Measurements from ENCODE around the gene ARHGAP35.
"Not testable (repeated sequence)": the region's sequence is repeated elsewhere in the genome, so short reads cannot be mapped to it uniquely, and the experiment has no call there.

Gene ARHGAP35

GRCh38 chr19:46860846-46861690 is at the start of gene ARHGAP35:
Gene ARHGAP35, plus strand, starts transcription at chr19:46860997. Its CDS starts 57,679 bp downstream, at chr19:46918676.
- DNase-seq (ENCODE audit: low read depth), result no peak

- DNase-seq (ENCODE audit: low read depth), result no peak
Observed at GRCh38 chr19:46812977-46813838, 47.6 kb upstream of the ARHGAP35 start.

- no peak for DNase-seq (ENCODE audit: low read depth)
Observed at GRCh38 chr19:46813839-46814358, 46.9 kb upstream of the ARHGAP35 start.

- DNase-seq (ENCODE audit: low read depth), result no peak
Observed at GRCh38 chr19:46815833-46816627, 44.8 kb upstream of the ARHGAP35 start.

GRCh38 chr19:46818812-46819211 is 42.0 kb upstream of the ARHGAP35 start:
- peak; percentile 39 for DNase-seq (ENCODE audit: low read depth)

GRCh38 chr19:46821512-46822409 is 39.0 kb upstream of the ARHGAP35 start:
- no peak for DNase-seq (ENCODE audit: low read depth)

GRCh38 chr19:46822410-46822787 is 38.4 kb upstream of the ARHGAP35 start:
- not testable (repeated sequence) for DNase-seq (ENCODE audit: low read depth)

GRCh38 chr19:46823049-46823448 is 37.7 kb upstream of the ARHGAP35 start:
- DNase-seq (ENCODE audit: low read depth), result no peak

- no peak for DNase-seq (ENCODE audit: low read depth)
Observed at GRCh38 chr19:46824890-46825730, 35.7 kb upstream of the ARHGAP35 start.

GRCh38 chr19:46825731-46826055 is 35.1 kb upstream of the ARHGAP35 start:
- no peak for DNase-seq (ENCODE audit: low read depth)

- peak; percentile 76 for DNase-seq (ENCODE audit: low read depth)
Observed at GRCh38 chr19:46828484-46828883, 32.3 kb upstream of the ARHGAP35 start.

- no peak for DNase-seq (ENCODE audit: low read depth)
Observed at GRCh38 chr19:46830864-46831263, 29.9 kb upstream of the ARHGAP35 start.

- no peak for DNase-seq (ENCODE audit: low read depth)
Observed at GRCh38 chr19:46834121-46834520, 26.7 kb upstream of the ARHGAP35 start.

GRCh38 chr19:46834984-46835383 is 25.8 kb upstream of the ARHGAP35 start:
- DNase-seq (ENCODE audit: low read depth), result no peak

GRCh38 chr19:46838160-46838559 is 22.6 kb upstream of the ARHGAP35 start:
- DNase-seq (ENCODE audit: low read depth), result no peak

- no peak for DNase-seq (ENCODE audit: low read depth)
Observed at GRCh38 chr19:46839752-46840497, 20.9 kb upstream of the ARHGAP35 start.

GRCh38 chr19:46840498-46840942 is 20.3 kb upstream of the ARHGAP35 start:
- DNase-seq (ENCODE audit: low read depth), result peak; percentile 71

GRCh38 chr19:46841458-46842083 is 19.2 kb upstream of the ARHGAP35 start:
- peak; percentile 69 for DNase-seq (ENCODE audit: low read depth)

- DNase-seq (ENCODE audit: low read depth), result no peak
Observed at GRCh38 chr19:46842791-46843190, 18.0 kb upstream of the ARHGAP35 start.
